Measurements from ENCODE around the gene EIF1. TPM values are rescaled to one million over a fixed set of nuclear protein-coding genes. Genes with fewer than 3 reads are reported as not detected.

The EIF1 gene
- total RNA-seq, 2 experiments from 2014 or later = 145 to 659 TPM

DNA sequence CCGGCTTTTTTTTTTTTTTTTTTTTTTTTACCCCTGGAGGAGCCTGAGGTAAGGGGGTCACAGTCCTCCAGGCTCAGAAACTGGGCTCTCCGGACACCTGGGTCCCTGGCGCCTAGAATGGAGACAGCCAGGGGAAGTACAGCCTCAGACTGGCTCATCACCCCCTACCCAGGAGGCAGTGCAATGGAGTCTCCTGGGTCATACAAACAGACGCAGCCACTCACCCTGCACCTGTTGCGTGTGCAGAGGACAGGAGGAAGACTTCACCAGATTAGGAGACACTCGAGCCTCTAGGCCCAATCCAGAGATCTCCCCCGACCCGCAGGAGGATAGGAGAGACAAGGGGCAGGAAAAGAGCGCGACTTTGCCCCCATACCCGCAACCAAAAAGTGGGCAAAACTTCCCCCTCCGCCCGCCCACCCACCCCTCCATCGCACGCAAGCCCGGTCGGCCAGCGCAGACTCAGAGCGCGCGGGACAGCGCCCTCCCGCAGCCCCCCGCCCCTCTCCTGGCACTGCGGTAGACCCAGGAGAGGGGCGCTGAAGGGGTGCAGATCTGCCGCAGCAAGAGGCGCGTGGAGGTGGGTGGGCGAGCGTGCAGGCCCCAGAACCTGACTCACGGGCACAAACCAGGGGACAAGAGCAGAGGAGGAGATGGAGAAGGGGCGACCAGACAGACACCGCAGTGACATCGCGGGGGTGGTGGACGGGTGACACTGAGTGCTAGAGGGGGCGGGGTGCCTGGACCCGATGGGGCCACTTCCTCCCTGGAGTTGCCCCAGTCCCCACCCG is 44.9 kb downstream of the EIF1 start:
- intact Hi-C loops (cut with micrococcal nuclease; ENCODE audit: unreplicated experiment) = loop anchor here (10.0 kb wide), 1 partner anchor 381 kb away; the partner anchor contains the start of gene DHX58
- CTCF ChIA-PET (ENCODE audit: unreplicated experiment) = no interaction called here
- H3K9me2 ChIP-seq (ENCODE audit: insufficient read depth, low read length) = no peaks in the 10 kb centered on the region
- no peak for TF ChIP-seq EZH2phosphoT487 (IDR thresholded peaks at IDR 0.05; ENCODE audit: borderline replicate concordance, low read depth, low read length)
- TF ChIP-seq, protein P1, sequence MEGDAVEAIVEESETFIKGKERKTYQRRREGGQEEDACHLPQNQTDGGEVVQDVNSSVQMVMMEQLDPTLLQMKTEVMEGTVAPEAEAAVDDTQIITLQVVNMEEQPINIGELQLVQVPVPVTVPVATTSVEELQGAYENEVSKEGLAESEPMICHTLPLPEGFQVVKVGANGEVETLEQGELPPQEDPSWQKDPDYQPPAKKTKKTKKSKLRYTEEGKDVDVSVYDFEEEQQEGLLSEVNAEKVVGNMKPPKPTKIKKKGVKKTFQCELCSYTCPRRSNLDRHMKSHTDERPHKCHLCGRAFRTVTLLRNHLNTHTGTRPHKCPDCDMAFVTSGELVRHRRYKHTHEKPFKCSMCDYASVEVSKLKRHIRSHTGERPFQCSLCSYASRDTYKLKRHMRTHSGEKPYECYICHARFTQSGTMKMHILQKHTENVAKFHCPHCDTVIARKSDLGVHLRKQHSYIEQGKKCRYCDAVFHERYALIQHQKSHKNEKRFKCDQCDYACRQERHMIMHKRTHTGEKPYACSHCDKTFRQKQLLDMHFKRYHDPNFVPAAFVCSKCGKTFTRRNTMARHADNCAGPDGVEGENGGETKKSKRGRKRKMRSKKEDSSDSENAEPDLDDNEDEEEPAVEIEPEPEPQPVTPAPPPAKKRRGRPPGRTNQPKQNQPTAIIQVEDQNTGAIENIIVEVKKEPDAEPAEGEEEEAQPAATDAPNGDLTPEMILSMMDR (conservative IDR thresholded peaks at IDR 0.05; ENCODE audit: low read length) = no peak
- no peaks in the 10 kb centered on the region for H3K79me2 ChIP-seq (ENCODE audit: insufficient read depth, low read depth, low read length)
- no peak overlapping the region for H3K4me3 ChIP-seq (ENCODE audit: low read depth, low read length, poor library complexity, severe bottlenecking)
- H3K4me1 ChIP-seq (ENCODE audit: insufficient read depth, low read length, poor library complexity, severe bottlenecking) = peaks cover 11% of the 10 kb centered on the region
- H4K20me1 ChIP-seq (ENCODE audit: insufficient read depth, low read length) = no peaks in the 10 kb centered on the region
- POLR2A ChIA-PET = interaction anchor here (0.6 kb wide), 1 partner anchor 12 kb away, joined by 4 read pairs; no protein-coding TSS in a partner anchor
- no peaks in the 10 kb centered on the region for H3K9me3 ChIP-seq (ENCODE audit: low read length)
- no TSS peak for BruUV-seq (replicated peaks)
- no peak overlapping the region for H2AFZ ChIP-seq (ENCODE audit: low read length)
- no peak overlapping the region for H3K4me2 ChIP-seq (ENCODE audit: low read length)
- no peak overlapping the region for H3K27ac ChIP-seq (ENCODE audit: low read depth, low read length, poor library complexity, severe bottlenecking)
- DNase-seq (ENCODE audit: low spot score) = no peak
- H3K36me3 ChIP-seq (ENCODE audit: insufficient read depth, low read length) = no peaks in the 10 kb centered on the region

DNA sequence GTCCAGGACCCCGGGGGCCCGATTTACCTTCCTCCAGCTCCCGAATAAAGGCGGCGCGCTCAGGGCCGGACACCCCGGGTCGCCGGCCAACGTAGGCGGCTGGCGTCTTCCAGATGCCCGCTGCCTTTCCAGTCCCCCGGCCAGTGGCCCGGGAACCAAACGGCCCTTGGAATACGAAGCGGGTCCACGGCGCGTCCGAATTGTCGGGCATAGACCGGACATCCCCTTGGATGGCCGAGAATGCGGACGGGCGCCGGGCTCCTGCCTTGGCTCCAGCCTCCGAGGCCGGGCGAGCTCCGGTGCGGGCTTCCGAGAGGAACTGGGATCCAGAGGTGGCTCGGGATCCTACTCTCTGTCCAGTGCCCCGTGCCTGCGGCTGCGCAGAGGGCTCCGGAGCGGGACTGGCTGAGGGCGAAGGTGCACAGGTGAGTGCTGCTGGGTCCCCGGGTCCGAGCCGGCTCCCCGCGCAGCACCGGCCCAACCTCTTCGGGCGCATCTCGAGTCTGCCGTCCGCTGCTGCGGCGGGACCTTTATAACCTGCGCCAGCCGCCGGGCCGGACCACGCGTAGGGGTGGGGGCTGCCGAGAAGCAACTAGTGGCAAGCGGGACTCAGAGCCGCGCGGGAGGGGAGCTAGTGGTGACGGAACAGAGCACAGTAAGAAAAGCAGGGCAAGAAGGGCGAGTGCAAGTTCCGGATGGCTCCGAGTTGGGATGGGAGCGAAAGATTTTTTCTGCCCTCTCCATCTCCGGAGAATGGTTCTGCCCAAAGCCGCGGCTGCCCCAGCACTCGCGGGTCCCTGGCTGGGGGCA is 45.7 kb downstream of the EIF1 start, which contains the start of gene HAP1:
Gene HAP1 (minus strand): TSS at position 505 of the 810 bp plus-strand sequence. CDS start 9 bp downstream, at position 496.
- Histone ChIP-seq H3K27ac (ENCODE audit: low read depth, low read length, poor library complexity, severe bottlenecking) (no peak within 1 kb of the TSS), H3K9me3 (ENCODE audit: low read length) (no peaks in the 10 kb centered on the region), H2AFZ (ENCODE audit: low read length) (no peak within 1 kb of the TSS), H3K4me3 (ENCODE audit: low read depth, low read length, poor library complexity, severe bottlenecking) (no peak within 1 kb of the TSS), H3K9me2 (ENCODE audit: insufficient read depth, low read length) (no peaks in the 10 kb centered on the region), H3K4me1 (ENCODE audit: insufficient read depth, low read length, poor library complexity, severe bottlenecking) (peaks cover 11% of the 10 kb centered on the region), H3K79me2 (ENCODE audit: insufficient read depth, low read depth, low read length) (no peaks in the 10 kb centered on the region), H3K36me3 (ENCODE audit: insufficient read depth, low read length) (no peaks in the 10 kb centered on the region), H4K20me1 (ENCODE audit: insufficient read depth, low read length) (no peaks in the 10 kb centered on the region), H3K4me2 (ENCODE audit: low read length) (peak within 1 kb of the TSS; percentile 15; the same call in 1 of the 2 replicates)
- DNase-seq (ENCODE audit: low spot score) = no peak
- intact Hi-C loops (cut with micrococcal nuclease; ENCODE audit: unreplicated experiment) = loop anchor here (10.0 kb wide), 1 partner anchor 380 kb away; the partner anchor contains the start of gene DHX58
- TF ChIP-seq EZH2phosphoT487 (IDR thresholded peaks at IDR 0.05; ENCODE audit: borderline replicate concordance, low read depth, low read length) = 0 out of 2 replicates have a peak, but pooled peaks have one; percentile 57
- TF ChIP-seq, protein P1 (conservative IDR thresholded peaks at IDR 0.05; ENCODE audit: low read length) = no peak
- ChIA-PET POLR2A (no interaction called here), CTCF (ENCODE audit: unreplicated experiment) (no interaction called here)
- BruUV-seq (replicated peaks) = no TSS peak

Measured in OCI-LY7 (cell line).